ENCODE data around the gene ZNF853.

DNA sequence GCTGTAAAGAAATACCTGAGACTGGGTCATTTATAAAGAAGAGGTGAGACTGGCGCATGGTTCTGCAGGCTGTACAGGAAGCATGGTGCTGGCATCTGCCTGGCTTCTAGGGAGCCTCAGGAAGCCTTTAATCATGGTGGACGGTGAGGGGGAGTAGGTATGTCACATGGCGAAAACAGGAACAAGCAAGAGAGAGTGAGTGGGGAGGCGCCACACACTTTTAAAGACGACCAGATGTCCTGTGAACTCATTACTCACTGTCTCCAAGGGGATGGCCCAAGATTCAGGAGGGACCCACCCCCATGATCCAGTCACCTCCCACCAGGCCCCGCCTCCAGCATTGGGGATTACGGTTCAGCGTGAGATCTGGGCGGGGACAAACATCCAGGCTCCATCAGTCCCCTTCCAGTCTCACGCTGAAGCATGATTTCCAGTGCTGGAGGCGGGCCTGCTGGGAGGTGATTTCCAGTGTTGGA lies 24.9 kb downstream of the ZNF853 start:
- TF ChIP-seq CTCF (IDR thresholded peaks at IDR 0.05), result no peak
- TF ChIP-seq POLR2AphosphoS5 (IDR thresholded peaks at IDR 0.05), result no peak
- TF ChIP-seq POLR2A (IDR thresholded peaks at IDR 0.05), result no peak
